Ectodermal cell (in vitro differentiated cells): ENCODE results near the gene PKDCC.

Experiments used
- H3K27ac ChIP-seq: 2 replicates; pipeline ENCODE4 v1.7.0; 2013; ENCODE audit warnings: mild to moderate bottlenecking, low read depth, low read length; ENCODE audit not compliant: insufficient read depth, poor library complexity, severe bottlenecking
- H3K27me3 ChIP-seq: 2 replicates; pipeline ENCODE4 v1.7.0; 2013; ENCODE audit warnings: mild to moderate bottlenecking, low read length; ENCODE audit not compliant: insufficient read depth, control insufficient read depth, poor library complexity, severe bottlenecking
- H3K36me3 ChIP-seq: one replicate; pipeline ENCODE4 v1.7.0; 2013; ENCODE audit warnings: low read length; ENCODE audit not compliant: control insufficient read depth, insufficient read depth
- H3K4me1 ChIP-seq: one replicate; pipeline ENCODE4 v1.7.0; 2013; ENCODE audit warnings: low read length; ENCODE audit not compliant: control insufficient read depth, insufficient read depth
- H3K4me3 ChIP-seq: 2 replicates; pipeline ENCODE4 v1.7.0; 2013; ENCODE audit warnings: low read depth, low read length, control low read depth; ENCODE audit not compliant: insufficient read depth
- H3K9me3 ChIP-seq: 2 replicates; pipeline ENCODE4 v1.7.0; 2013; ENCODE audit warnings: mild to moderate bottlenecking, low read length, moderate library complexity; ENCODE audit not compliant: control insufficient read depth
- WGBS, 2 experiments: methylation state at CpG; one replicate each; pipeline ENCODE4 v1.1.7; 2013; ENCODE audit warnings: missing lambda C conversion rate in 2 of 2; 5-methylcytosine and 5-hydroxymethylcytosine counted together

The PKDCC gene

GRCh38 chr2:42098571-42099437 is 51.0 kb downstream of the PKDCC start:
- WGBS, 2 experiments, result 86% methylated on average over 9 of the region's 9 CpGs
- H3K4me1 ChIP-seq, result peaks cover 15% of the 10 kb centered on the region
- H3K4me3 ChIP-seq, result no peak overlapping the region
- H3K27me3 ChIP-seq, result peaks cover 18% of the 10 kb centered on the region
- no peaks in the 10 kb centered on the region for H3K36me3 ChIP-seq
- H3K9me3 ChIP-seq, result no peaks in the 10 kb centered on the region
- H3K27ac ChIP-seq, result no peak overlapping the region

GRCh38 chr2:42099438-42100173 is 51.8 kb downstream of the PKDCC start:
- Histone ChIP-seq H3K9me3 (no peaks in the 10 kb centered on the region), H3K4me3 (no peak overlapping the region), H3K4me1 (peaks cover 15% of the 10 kb centered on the region), H3K27me3 (peaks cover 18% of the 10 kb centered on the region), H3K27ac (no peak overlapping the region), H3K36me3 (no peaks in the 10 kb centered on the region)
- 93 to 95% methylated on average over 6 of the region's 6 CpGs for WGBS, 2 experiments

- Histone ChIP-seq H3K4me3 (peak overlapping the region; percentile 36), H3K27ac (no peak overlapping the region), H3K27me3 (peaks cover 18% of the 10 kb centered on the region), H3K36me3 (no peaks in the 10 kb centered on the region), H3K4me1 (peaks cover 15% of the 10 kb centered on the region), H3K9me3 (no peaks in the 10 kb centered on the region)
- 85 to 86% methylated on average over 20 of the region's 20 CpGs for WGBS, 2 experiments
These were observed 52.9 kb downstream of the PKDCC start for GRCh38 chr2:42100683-42101205.

DNA sequence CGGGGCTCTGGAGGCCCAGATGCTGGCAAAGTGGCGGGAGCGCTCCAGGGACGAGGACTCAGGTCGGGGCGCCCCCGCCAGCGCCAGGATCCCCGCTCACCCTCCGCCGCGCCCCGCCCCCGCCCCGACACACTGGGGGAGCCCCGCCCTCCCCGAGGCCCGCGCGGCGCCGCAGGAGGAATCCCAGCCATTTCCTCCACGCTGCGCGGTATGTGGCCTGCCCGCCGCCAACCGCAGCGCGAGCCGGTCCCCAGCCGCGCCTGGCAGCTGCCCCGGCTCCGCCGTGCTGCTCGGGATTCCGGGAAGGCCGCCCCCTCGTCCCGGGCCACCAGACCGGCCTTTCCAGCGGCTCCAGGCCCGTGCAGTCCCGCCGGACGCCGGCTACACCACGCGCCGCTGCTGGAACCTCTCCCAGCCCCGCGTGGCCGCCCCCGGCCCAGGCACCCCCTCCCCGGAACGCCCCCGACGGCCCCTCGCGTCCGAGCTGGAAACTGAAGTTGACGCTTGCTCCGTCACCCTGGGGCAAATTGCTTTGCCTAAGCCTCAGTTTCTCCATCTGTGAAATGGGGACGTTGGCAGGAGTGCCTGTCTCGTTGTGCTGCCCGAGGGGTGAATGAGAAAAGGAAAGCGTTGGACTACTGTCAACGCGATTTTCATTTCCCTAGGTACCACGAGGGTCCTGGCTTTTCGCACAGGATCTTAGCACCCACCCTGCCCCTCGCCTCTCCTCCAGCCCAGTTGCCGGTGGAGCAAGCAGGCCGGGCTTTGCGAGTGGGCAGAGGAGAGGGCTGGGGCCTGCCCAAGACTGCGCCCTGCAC is 53.6 kb downstream of the PKDCC start:
- peaks cover 18% of the 10 kb centered on the region for H3K27me3 ChIP-seq
- peak overlapping the region; percentile 36 for H3K4me3 ChIP-seq
- H3K36me3 ChIP-seq, result no peaks in the 10 kb centered on the region
- 13 to 18% methylated on average over 77 of the region's 77 CpGs for WGBS, 2 experiments
- peak overlapping the region; percentile 61 for H3K27ac ChIP-seq
- no peaks in the 10 kb centered on the region for H3K9me3 ChIP-seq
- peaks cover 22% of the 10 kb centered on the region for H3K4me1 ChIP-seq

GRCh38 chr2:42102024-42102590 is 54.3 kb downstream of the PKDCC start:
- H3K4me3 ChIP-seq, result peak overlapping the region; percentile 36
- H3K27ac ChIP-seq, result peak overlapping the region; percentile 61
- 5% methylated on average over 33 of the region's 33 CpGs for WGBS, 2 experiments
- H3K4me1 ChIP-seq, result peaks cover 22% of the 10 kb centered on the region
- peaks cover 18% of the 10 kb centered on the region for H3K27me3 ChIP-seq
- H3K36me3 ChIP-seq, result no peaks in the 10 kb centered on the region
- no peaks in the 10 kb centered on the region for H3K9me3 ChIP-seq

GRCh38 chr2:42102591-42103450 is 55.0 kb downstream of the PKDCC start:
- Histone ChIP-seq H3K27ac (no peak overlapping the region), H3K4me3 (peak overlapping the region; percentile 36), H3K36me3 (no peaks in the 10 kb centered on the region), H3K27me3 (peaks cover 18% of the 10 kb centered on the region), H3K9me3 (no peaks in the 10 kb centered on the region), H3K4me1 (peaks cover 22% of the 10 kb centered on the region)
- 26 to 28% methylated on average over 25 of the region's 25 CpGs for WGBS, 2 experiments

DNA sequence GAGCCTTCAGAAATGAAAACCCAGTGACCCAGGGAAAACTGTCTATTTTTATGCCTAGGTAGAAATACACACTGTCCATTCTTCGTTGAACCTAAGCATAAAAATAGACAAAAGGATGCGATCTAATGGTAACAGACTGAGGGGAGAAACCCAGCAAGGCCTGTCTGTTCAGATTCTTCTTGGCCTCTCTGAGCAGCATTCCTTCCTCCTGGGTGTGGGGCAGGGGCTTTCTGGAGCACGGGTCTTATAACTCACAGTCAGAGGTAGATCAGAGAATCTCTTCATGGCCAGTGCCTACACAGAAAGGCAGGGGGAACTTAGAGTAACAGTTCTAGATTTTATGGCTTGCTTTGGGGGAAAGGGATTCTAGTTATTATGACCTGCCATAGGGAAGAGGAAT is 56.0 kb downstream of the PKDCC start:
- WGBS, 2 experiments, result 69 to 75% methylated on average over 3 of the region's 3 CpGs
- Histone ChIP-seq H3K4me1 (peaks cover 22% of the 10 kb centered on the region), H3K4me3 (no peak overlapping the region), H3K9me3 (no peaks in the 10 kb centered on the region), H3K36me3 (no peaks in the 10 kb centered on the region), H3K27ac (no peak overlapping the region), H3K27me3 (peaks cover 18% of the 10 kb centered on the region)

- WGBS, 2 experiments, result 92% methylated on average over 5 of the region's 5 CpGs
- H3K36me3 ChIP-seq, result no peaks in the 10 kb centered on the region
- H3K9me3 ChIP-seq, result no peaks in the 10 kb centered on the region
- H3K4me3 ChIP-seq, result no peak overlapping the region
- peaks cover 18% of the 10 kb centered on the region for H3K27me3 ChIP-seq
- H3K27ac ChIP-seq, result no peak overlapping the region
- H3K4me1 ChIP-seq, result peaks cover 22% of the 10 kb centered on the region
These were observed 56.8 kb downstream of the PKDCC start for GRCh38 chr2:42104621-42105020.
